Activated CD4-positive, alpha-beta T cell treated with anti-CD3 and anti-CD28 coated beads, Interleukin-2, amount 50 U/mL, for 48 hours (primary cell): ENCODE measurements around the gene SH3BP2.
A peak's percentile ranks its signal among the peaks of the same experiment; 100 is the strongest.

Experiments used
- DNase-seq, 2 experiments: peaks; one replicate each; pipeline ENCODE4 v3.0.0-alpha.2; 2020

Gene SH3BP2

GRCh38 chr4:2834001-2834921 is 41.4 kb downstream of the SH3BP2 start:
- DNase-seq: no peak

GRCh38 chr4:2835978-2836377 is 43.1 kb downstream of the SH3BP2 start:
- no peak for DNase-seq

- DNase-seq: no peak
These were observed 43.5 kb downstream of the SH3BP2 start for GRCh38 chr4:2836391-2836859.

- no peak for DNase-seq
These were observed 44.4 kb downstream of the SH3BP2 start for GRCh38 chr4:2837110-2837903.

GRCh38 chr4:2837904-2838496 is 45.1 kb downstream of the SH3BP2 start:
- DNase-seq: peak; percentile 63 to 70

- DNase-seq: no peak
These were observed 46.2 kb downstream of the SH3BP2 start for GRCh38 chr4:2839060-2839459.

GRCh38 chr4:2842687-2843262 is 49.9 kb downstream of the SH3BP2 start:
- no peak for DNase-seq

GRCh38 chr4:2843263-2843940 is 50.5 kb downstream of the SH3BP2 start, which contains the start of gene ADD1:
Gene ADD1 (plus strand): TSS chr4:2843844. CDS start chr4:2875916, 32,072 bp downstream.
- peak; percentile 93 to 94 for DNase-seq

- peak; percentile 27 to 32 for DNase-seq
These were observed 51.2 kb downstream of the SH3BP2 start for GRCh38 chr4:2843941-2844584.

- peak in 1 of 2 experiments; percentile 2 for DNase-seq
These were observed 53.3 kb downstream of the SH3BP2 start for GRCh38 chr4:2846172-2846571.

GRCh38 chr4:2847302-2847871 is 54.5 kb downstream of the SH3BP2 start:
- DNase-seq: no peak

- DNase-seq: no peak
These were observed 55.6 kb downstream of the SH3BP2 start for GRCh38 chr4:2848449-2848848.

GRCh38 chr4:2849267-2850152 is 56.6 kb downstream of the SH3BP2 start:
- DNase-seq: no peak

GRCh38 chr4:2850966-2851798 is 58.3 kb downstream of the SH3BP2 start:
- no peak for DNase-seq

GRCh38 chr4:2852481-2852921 is 59.6 kb downstream of the SH3BP2 start:
- DNase-seq: no peak

- DNase-seq: no peak
These were observed 62.7 kb downstream of the SH3BP2 start for GRCh38 chr4:2855584-2855983.

- no peak for DNase-seq
These were observed 63.4 kb downstream of the SH3BP2 start for GRCh38 chr4:2856266-2856665.

- no peak for DNase-seq
These were observed 64.6 kb downstream of the SH3BP2 start for GRCh38 chr4:2857349-2857927.
